ENCODE measurements around the gene CHD9. TPM values are rescaled to one million over a fixed set of nuclear protein-coding genes. Genes with fewer than 3 reads are reported as not detected.
A peak's percentile ranks its signal among the peaks of the same experiment; 100 is the strongest.
"Not testable (repeated sequence)": the region's sequence is repeated elsewhere in the genome, so short reads cannot be mapped to it uniquely, and the experiment has no call there.

CHD9 gene
- total RNA-seq, 2 donors from 2014 or later, result 39.2 to 66.1 TPM

- no peak for TF ChIP-seq CTCF (IDR thresholded peaks at IDR 0.05)
- peak; percentile 57 for DNase-seq
- Histone ChIP-seq H3K27me3 (no peaks in the 10 kb centered on the region), H3K4me1 (peaks cover 13% of the 10 kb centered on the region), H3K4me3 (no peak overlapping the region), H3K9me3 (no peaks in the 10 kb centered on the region), H3K9ac (ENCODE audit: low read depth in 2 of 2, low read length in 2 of 2) (peak overlapping the region in 1 of 2 donors; percentile 86), H3K27ac (peak overlapping the region; percentile 91), H3K36me3 (no peaks in the 10 kb centered on the region)
- intact Hi-C loops (cut with DNase I), result no loop called here
These were observed 11.4 kb upstream of the CHD9 start for GRCh38 chr16:53043428-53043831.

- no peaks in the 10 kb centered on the region for H3K36me3 ChIP-seq
- H3K4me3 ChIP-seq, result no peak overlapping the region
- H3K4me1 ChIP-seq, result peaks cover 13% of the 10 kb centered on the region
- peak; percentile 52 for DNase-seq
- H3K27ac ChIP-seq, result peak overlapping the region; percentile 91
- peak overlapping the region in 1 of 2 donors; percentile 86 for H3K9ac ChIP-seq (ENCODE audit: low read depth in 2 of 2, low read length in 2 of 2)
- intact Hi-C loops (cut with DNase I), result no loop called here
- TF ChIP-seq CTCF (IDR thresholded peaks at IDR 0.05), result no peak
- H3K9me3 ChIP-seq, result no peaks in the 10 kb centered on the region
- H3K27me3 ChIP-seq, result no peaks in the 10 kb centered on the region
These were observed 10.7 kb upstream of the CHD9 start for GRCh38 chr16:53043986-53044601.

- no peak overlapping the region for H3K4me3 ChIP-seq
- peak; percentile 77 for DNase-seq
- H3K4me1 ChIP-seq, result peaks cover 13% of the 10 kb centered on the region
- no peaks in the 10 kb centered on the region for H3K9me3 ChIP-seq
- intact Hi-C loops (cut with DNase I), result no loop called here
- no peaks in the 10 kb centered on the region for H3K27me3 ChIP-seq
- no peaks in the 10 kb centered on the region for H3K36me3 ChIP-seq
- H3K9ac ChIP-seq (ENCODE audit: low read depth in 2 of 2, low read length in 2 of 2), result peak overlapping the region in 1 of 2 donors; percentile 77
- peak overlapping the region; percentile 91 for H3K27ac ChIP-seq
- TF ChIP-seq CTCF (IDR thresholded peaks at IDR 0.05), result no peak
These were observed 9.2 kb upstream of the CHD9 start for GRCh38 chr16:53045341-53046220.

GRCh38 chr16:53047515-53047914 lies 7.3 kb upstream of the CHD9 start:
- intact Hi-C loops (cut with DNase I); H3K36me3 ChIP-seq; H3K27me3 ChIP-seq; H3K4me3 ChIP-seq; H3K9me3 ChIP-seq: not testable (repeated sequence)
- DNase-seq, result peak; percentile 69
- peak overlapping the region in 1 of 2 donors; percentile 58 for H3K9ac ChIP-seq (ENCODE audit: low read depth in 2 of 2, low read length in 2 of 2)
- peaks cover 13% of the 10 kb centered on the region for H3K4me1 ChIP-seq
- H3K27ac ChIP-seq, result peak overlapping the region; percentile 91

- Histone ChIP-seq H3K4me3 (no peak overlapping the region), H3K36me3 (no peaks in the 10 kb centered on the region), H3K4me1 (peaks cover 7% of the 10 kb centered on the region), H3K9me3 (no peaks in the 10 kb centered on the region), H3K27me3 (no peaks in the 10 kb centered on the region), H3K9ac (ENCODE audit: low read depth in 2 of 2, low read length in 2 of 2) (peak overlapping the region in 1 of 2 donors; percentile 46), H3K27ac (peak overlapping the region; percentile 91)
- TF ChIP-seq CTCF (IDR thresholded peaks at IDR 0.05), result no peak
- DNase-seq, result peak; percentile 70
- intact Hi-C loops (cut with DNase I), result no loop called here
These were observed 6.5 kb upstream of the CHD9 start for GRCh38 chr16:53048139-53048915.

GRCh38 chr16:53051255-53051654 lies 3.5 kb upstream of the CHD9 start:
- H3K4me1 ChIP-seq; H3K27me3 ChIP-seq; H3K9ac ChIP-seq (ENCODE audit: low read depth in 2 of 2, low read length in 2 of 2); H3K4me3 ChIP-seq; DNase-seq; H3K9me3 ChIP-seq; H3K36me3 ChIP-seq; H3K27ac ChIP-seq; intact Hi-C loops (cut with DNase I): not testable (repeated sequence)
